GM18519 (cell line): ENCODE data around the gene RNF8.
"Not testable (repeated sequence)": the region's sequence is repeated elsewhere in the genome, so short reads cannot be mapped to it uniquely, and the experiment has no call there.

Source experiments
- ATAC-seq: cut with Tn5 transposase; IDR thresholded peaks from one replicate; pipeline ENCODE4 v1.9.1; 2021; ENCODE audit warnings: mild to moderate bottlenecking, moderate library complexity; ENCODE audit not compliant: unreplicated experiment, low FRiP score

Gene RNF8

GRCh38 chr6:37435816-37436215 is 82.0 kb downstream of the RNF8 start:
- no peak for ATAC-seq

- ATAC-seq: no peak
Measured at GRCh38 chr6:37438930-37439329, 85.1 kb downstream of the RNF8 start.

- ATAC-seq: no peak
Measured at GRCh38 chr6:37441651-37442050, 87.9 kb downstream of the RNF8 start.

GRCh38 chr6:37442416-37443215 is 88.8 kb downstream of the RNF8 start:
- ATAC-seq: no peak

- ATAC-seq: not testable (repeated sequence)
Measured at GRCh38 chr6:37443216-37443542, 89.4 kb downstream of the RNF8 start.
